Activated CD4-positive, alpha-beta memory T cell treated with anti-CD3 and anti-CD28 coated beads for 36 hours (primary cell): ENCODE results near the gene LINGO3. TPM values are rescaled to one million over a fixed set of nuclear protein-coding genes. Genes with fewer than 3 reads are reported as not detected.
A peak's percentile ranks its signal among the peaks of the same experiment; 100 is the strongest.

ENCODE experiments used
- CTCF ChIA-PET: fragments of 350-600 bp; sonication (Branson Sonifier 250); formaldehyde crosslinking; loops from one replicate; lab custom pipeline; 2021; ENCODE audit warnings: antibody characterized with exemption, inconsistent platforms; lab: Charles Lee
- POLR2A ChIA-PET: fragments of 350-600 bp; sonication (Branson Sonifier 250); formaldehyde crosslinking; loops from one replicate; lab custom pipeline; 2021; ENCODE audit warnings: antibody characterized with exemption; lab: Charles Lee
- DNase-seq: peaks from one replicate; pipeline ENCODE4 v3.0.0-alpha.2; 2020
- H3K27ac Mint-ChIP-seq: one replicate; pipeline ENCODE4 v1.8.0; 2021; ENCODE audit warnings: mixed read lengths
- H3K27me3 Mint-ChIP-seq: one replicate; pipeline ENCODE4 v1.8.0; 2021; ENCODE audit warnings: mixed read lengths
- H3K36me3 Mint-ChIP-seq: one replicate; pipeline ENCODE4 v1.8.0; 2021; ENCODE audit warnings: mixed read lengths
- H3K4me1 Mint-ChIP-seq: one replicate; pipeline ENCODE4 v1.8.0; 2021; ENCODE audit warnings: low read depth, mixed read lengths
- H3K4me3 Mint-ChIP-seq: one replicate; pipeline ENCODE4 v1.8.0; 2021; ENCODE audit warnings: mild to moderate bottlenecking, mixed read lengths
- H3K9me3 Mint-ChIP-seq: one replicate; pipeline ENCODE4 v1.8.0; 2021; ENCODE audit warnings: mixed read lengths
- intact Hi-C: fragments of 100-400 bp; cut with micrococcal nuclease; formaldehyde crosslinking; loops from one replicate; pipeline ENCODE4 v1.15.1; 2023
- total RNA-seq, 2 experiments: library from RNA; stranded (reverse); gene quantifications; one replicate each; pipeline ENCODE4 v1.2.3, GENCODE V29; 2021

The LINGO3 gene
- total RNA-seq, 2 experiments from 2014 or later, result 0.10 TPM; not detected in 1

DNA sequence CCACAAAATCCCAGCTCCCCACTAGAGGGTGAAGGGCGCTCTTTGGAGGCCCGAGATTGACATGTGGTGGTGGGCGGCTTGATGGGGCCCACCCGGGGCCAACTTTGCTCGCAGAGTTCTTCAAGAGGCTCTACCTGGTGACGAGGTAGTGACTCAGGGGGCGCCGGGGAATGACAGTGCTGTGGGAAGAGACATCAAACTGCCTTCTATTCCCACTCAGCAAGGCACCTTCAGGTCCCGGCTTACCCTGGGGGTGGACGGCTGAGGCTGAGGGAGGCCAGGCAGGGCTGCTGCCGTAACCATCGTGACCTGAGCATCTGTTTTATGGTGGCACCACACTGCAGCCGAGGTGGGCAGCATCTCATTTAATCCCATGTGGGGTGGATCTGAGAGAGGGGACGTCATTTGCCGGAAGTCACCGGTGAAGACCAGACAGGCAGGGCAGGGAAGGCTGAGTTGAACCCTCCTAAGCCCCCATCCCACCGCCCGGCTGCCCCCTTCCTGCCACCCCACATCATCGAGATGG lies 1.6 kb downstream of the LINGO3 start:
- intact Hi-C loops, result no loop called here
- no peaks in the 10 kb centered on the region for H3K36me3 Mint-ChIP-seq
- peaks cover 7% of the 10 kb centered on the region for H3K4me1 Mint-ChIP-seq
- DNase-seq, result no peak
- no peak overlapping the region for H3K4me3 Mint-ChIP-seq
- POLR2A ChIA-PET, result no interaction called here
- no peak overlapping the region for H3K27ac Mint-ChIP-seq
- no peaks in the 10 kb centered on the region for H3K9me3 Mint-ChIP-seq
- peaks cover 51% of the 10 kb centered on the region for H3K27me3 Mint-ChIP-seq
- CTCF ChIA-PET, result interaction anchor here (1.0 kb wide), 1 partner anchor 20 kb away, joined by 3 read pairs; no protein-coding TSS in a partner anchor

- Mint-ChIP-seq H3K4me1 (peaks cover 7% of the 10 kb centered on the region), H3K36me3 (no peaks in the 10 kb centered on the region), H3K9me3 (no peaks in the 10 kb centered on the region), H3K27ac (no peak overlapping the region), H3K27me3 (peaks cover 51% of the 10 kb centered on the region), H3K4me3 (no peak overlapping the region)
- intact Hi-C loops, result no loop called here
- no peak for DNase-seq
- POLR2A ChIA-PET, result no interaction called here
- CTCF ChIA-PET, result interaction anchor here (1.0 kb wide), 1 partner anchor 20 kb away, joined by 3 read pairs; no protein-coding TSS in a partner anchor
These were observed 2.3 kb downstream of the LINGO3 start for GRCh38 chr19:2305452-2306280.

DNA sequence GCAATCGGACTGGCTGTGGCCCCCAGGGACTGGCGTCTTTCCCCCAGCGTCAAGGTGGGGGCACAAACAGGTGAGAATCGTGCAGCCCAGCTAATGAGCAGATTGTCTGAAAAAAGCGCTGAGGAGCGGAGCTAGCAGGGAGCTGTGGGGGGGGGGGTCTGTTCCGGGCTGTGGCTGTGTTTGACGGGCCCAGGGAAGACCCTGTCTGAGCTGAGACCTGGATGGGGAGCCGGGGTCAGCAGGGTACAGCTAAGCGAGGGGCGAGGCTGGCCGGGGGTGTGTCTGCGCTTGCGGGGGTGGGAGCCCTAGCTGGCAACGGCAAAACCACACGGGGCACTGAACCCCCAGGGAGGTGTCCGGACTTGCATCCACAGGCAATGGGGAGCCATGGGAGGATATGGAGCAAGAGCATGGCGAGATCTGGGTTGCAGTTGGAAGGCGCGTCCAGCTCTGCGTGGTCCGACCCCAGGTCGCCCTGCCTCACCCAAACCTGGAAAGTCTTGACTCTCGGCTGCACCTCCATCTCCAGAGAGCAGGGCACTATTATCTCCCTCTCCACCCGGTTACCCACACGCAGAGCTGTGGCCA lies 4.6 kb downstream of the LINGO3 start:
- H3K36me3 Mint-ChIP-seq, result no peaks in the 10 kb centered on the region
- ChIA-PET CTCF (no interaction called here), POLR2A (no interaction called here)
- H3K4me3 Mint-ChIP-seq, result no peak overlapping the region
- H3K27ac Mint-ChIP-seq, result no peak overlapping the region
- H3K9me3 Mint-ChIP-seq, result no peaks in the 10 kb centered on the region
- H3K4me1 Mint-ChIP-seq, result peaks cover 5% of the 10 kb centered on the region
- intact Hi-C loops, result no loop called here
- H3K27me3 Mint-ChIP-seq, result peaks cover 38% of the 10 kb centered on the region
- DNase-seq, result no peak

GRCh38 chr19:2302319-2303210 lies 5.4 kb downstream of the LINGO3 start:
- CTCF ChIA-PET, result no interaction called here
- H3K4me1 Mint-ChIP-seq, result peaks cover 5% of the 10 kb centered on the region
- H3K27me3 Mint-ChIP-seq, result peaks cover 37% of the 10 kb centered on the region
- POLR2A ChIA-PET, result no interaction called here
- no peaks in the 10 kb centered on the region for H3K9me3 Mint-ChIP-seq
- intact Hi-C loops, result no loop called here
- H3K4me3 Mint-ChIP-seq, result no peak overlapping the region
- H3K36me3 Mint-ChIP-seq, result no peaks in the 10 kb centered on the region
- no peak for DNase-seq
- no peak overlapping the region for H3K27ac Mint-ChIP-seq

DNA sequence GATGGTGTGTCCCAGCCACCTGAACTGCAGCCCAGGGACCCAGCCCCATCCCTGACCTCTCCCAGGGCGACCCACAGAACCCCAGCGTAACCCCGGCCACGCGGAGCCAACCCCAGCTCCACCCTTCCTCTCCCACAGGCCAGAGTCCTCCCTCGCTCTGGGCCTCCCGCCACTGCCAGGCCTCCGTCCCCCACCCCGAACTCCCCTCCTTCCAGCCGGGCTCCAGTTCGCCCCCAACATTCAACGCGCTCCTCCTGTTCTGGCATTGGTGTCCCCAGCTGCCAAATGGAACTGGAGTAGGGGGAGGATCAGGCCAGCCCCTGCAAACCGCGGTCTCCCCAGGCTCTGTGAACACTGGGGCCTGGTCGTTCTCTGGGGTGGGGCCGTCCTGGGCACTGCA lies 7.4 kb downstream of the LINGO3 start:
- intact Hi-C loops, result no loop called here
- POLR2A ChIA-PET, result no interaction called here
- no peak for DNase-seq
- peaks cover 5% of the 10 kb centered on the region for H3K4me1 Mint-ChIP-seq
- H3K27me3 Mint-ChIP-seq, result peaks cover 24% of the 10 kb centered on the region
- no peaks in the 10 kb centered on the region for H3K36me3 Mint-ChIP-seq
- no peaks in the 10 kb centered on the region for H3K9me3 Mint-ChIP-seq
- no peak overlapping the region for H3K27ac Mint-ChIP-seq
- H3K4me3 Mint-ChIP-seq, result no peak overlapping the region
- CTCF ChIA-PET, result no interaction called here

- Mint-ChIP-seq H3K36me3 (no peaks in the 10 kb centered on the region), H3K4me1 (no peaks in the 10 kb centered on the region), H3K27ac (no peak overlapping the region), H3K9me3 (no peaks in the 10 kb centered on the region), H3K4me3 (no peak overlapping the region), H3K27me3 (no peaks in the 10 kb centered on the region)
- intact Hi-C loops, result no loop called here
- no peak for DNase-seq
- POLR2A ChIA-PET, result no interaction called here
- CTCF ChIA-PET, result no interaction called here
These were observed 11.8 kb downstream of the LINGO3 start for GRCh38 chr19:2296141-2296540.

DNA sequence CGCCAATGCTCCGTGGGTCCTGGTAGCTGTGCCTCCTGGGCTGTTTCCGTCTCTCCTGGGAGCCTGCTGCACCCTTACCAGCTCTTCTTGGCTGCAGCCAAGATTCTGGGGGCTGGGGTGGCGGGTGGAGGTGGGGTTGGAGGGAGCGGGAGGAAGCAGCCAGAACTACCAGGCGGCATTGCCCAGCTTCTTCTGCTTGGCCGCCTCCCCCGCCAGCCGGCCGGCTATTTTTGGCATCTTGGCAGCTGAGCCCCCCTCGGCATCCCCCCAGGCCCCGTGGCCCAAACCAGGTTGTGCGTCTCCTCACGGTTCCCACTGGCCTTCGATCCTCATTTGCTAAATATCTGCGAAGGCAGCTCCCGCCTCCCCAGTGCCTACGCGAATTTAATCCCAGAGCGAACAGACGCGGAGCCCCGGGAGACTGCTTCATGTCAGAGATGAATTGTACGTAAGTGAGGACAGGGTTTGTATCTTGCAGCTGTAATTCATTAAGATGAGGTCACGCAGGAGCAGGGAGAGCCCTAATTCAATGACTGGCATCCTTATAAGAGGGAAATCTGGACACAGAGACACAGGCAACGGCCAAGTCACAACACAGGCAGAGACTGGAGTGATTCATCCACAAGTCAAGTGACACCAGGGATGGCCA lies 13.1 kb downstream of the LINGO3 start:
- Mint-ChIP-seq H3K27ac (no peak overlapping the region), H3K4me1 (peaks cover 6% of the 10 kb centered on the region), H3K27me3 (peaks cover 1% of the 10 kb centered on the region), H3K9me3 (no peaks in the 10 kb centered on the region), H3K36me3 (no peaks in the 10 kb centered on the region), H3K4me3 (no peak overlapping the region)
- DNase-seq, result no peak
- intact Hi-C loops, result no loop called here
- POLR2A ChIA-PET, result interaction anchor here (0.9 kb wide), 1 partner anchor 14 kb away, joined by 4 read pairs; no protein-coding TSS in a partner anchor
- CTCF ChIA-PET, result no interaction called here

DNA sequence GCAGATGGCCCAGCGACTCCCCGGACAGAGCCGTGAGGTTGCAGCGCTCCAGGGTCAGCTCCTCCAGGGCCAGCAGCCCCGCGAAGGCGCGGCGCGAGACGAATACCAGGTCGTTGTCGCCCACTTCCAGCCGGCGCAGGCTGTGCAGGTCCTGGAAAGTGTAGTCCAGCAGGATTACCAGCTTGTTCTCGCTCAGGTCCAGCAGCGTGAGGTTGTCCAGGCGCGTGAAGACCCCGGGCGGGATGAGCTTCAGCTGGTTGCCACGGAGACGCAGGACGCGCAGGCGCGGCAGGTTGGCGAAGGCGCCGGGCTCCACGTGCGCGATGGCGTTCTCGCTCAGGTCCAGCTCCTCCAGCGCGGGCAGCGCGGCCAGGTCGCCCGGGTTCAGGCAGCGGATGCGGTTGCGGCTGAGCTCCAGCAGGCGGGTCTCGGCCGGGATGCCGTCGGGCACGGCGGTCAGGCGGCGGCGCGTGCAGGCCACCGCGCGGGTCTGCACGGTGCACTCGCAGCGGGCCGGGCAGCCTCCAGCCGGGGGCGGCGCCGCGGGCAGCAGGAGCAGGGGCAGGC lies 16.7 kb downstream of the LINGO3 start:
- Mint-ChIP-seq H3K36me3 (no peaks in the 10 kb centered on the region), H3K27me3 (peaks cover 8% of the 10 kb centered on the region), H3K4me1 (peaks cover 21% of the 10 kb centered on the region), H3K4me3 (peak overlapping the region; percentile 69), H3K9me3 (no peaks in the 10 kb centered on the region), H3K27ac (no peak overlapping the region)
- POLR2A ChIA-PET, result interaction anchor here (1.3 kb wide), 1 partner anchor 37 kb away, joined by 4 read pairs; the partner anchor contains the start of genes LSM7 and SPPL2B
- no peak for DNase-seq
- CTCF ChIA-PET, result interaction anchor here (0.5 to 0.7 kb wide), 3 partner anchors 14 to 101 kb away, joined by 3 read pairs; no protein-coding TSS in a partner anchor
- intact Hi-C loops, result no loop called here

GRCh38 chr19:2290441-2291184 lies 17.3 kb downstream of the LINGO3 start:
- no peaks in the 10 kb centered on the region for H3K36me3 Mint-ChIP-seq
- CTCF ChIA-PET, result interaction anchor here (0.5 kb wide), 1 partner anchor 14 kb away, joined by 3 read pairs; no protein-coding TSS in a partner anchor
- intact Hi-C loops, result no loop called here

GRCh38 chr19:2289714-2290435 lies 18.1 kb downstream of the LINGO3 start:
- H3K4me3 Mint-ChIP-seq, result peak overlapping the region; percentile 70
- intact Hi-C loops, result no loop called here
- H3K36me3 Mint-ChIP-seq, result no peaks in the 10 kb centered on the region
- H3K9me3 Mint-ChIP-seq, result no peaks in the 10 kb centered on the region
- ChIA-PET CTCF (interaction anchor here (1.0 to 1.6 kb wide), 3 partner anchors 15 to 347 kb away, joined by 3 to 10 read pairs (median 4); no protein-coding TSS in a partner anchor), POLR2A (interaction anchor here (1.0 kb wide), 1 partner anchor 38 kb away, joined by 4 read pairs; the partner anchor contains the start of genes LSM7 and SPPL2B)
- H3K27ac Mint-ChIP-seq, result no peak overlapping the region
- H3K27me3 Mint-ChIP-seq, result peaks cover 8% of the 10 kb centered on the region
- H3K4me1 Mint-ChIP-seq, result peaks cover 21% of the 10 kb centered on the region
- DNase-seq, result peak; percentile 65

More at GRCh38 chr19:2290441-2291184, 17.3 kb downstream of the LINGO3 start:
- DNase-seq, result peak; percentile 28
- H3K27me3 Mint-ChIP-seq, result peaks cover 8% of the 10 kb centered on the region
- H3K4me3 Mint-ChIP-seq, result peak overlapping the region; percentile 69
- H3K9me3 Mint-ChIP-seq, result no peaks in the 10 kb centered on the region
- POLR2A ChIA-PET, result interaction anchor here (1.3 kb wide), 1 partner anchor 37 kb away, joined by 4 read pairs; the partner anchor contains the start of genes LSM7 and SPPL2B
- H3K4me1 Mint-ChIP-seq, result peaks cover 21% of the 10 kb centered on the region
- no peak overlapping the region for H3K27ac Mint-ChIP-seq
